GM08714 (cell line): Measurements from ENCODE around the gene PARM1.
"Not testable (repeated sequence)": the region's sequence is repeated elsewhere in the genome, so short reads cannot be mapped to it uniquely, and the experiment has no call there.

Source experiments
- H3K4me3 ChIP-seq: fragments of 200-500 bp; sonication (Bioruptor generic); 2 replicates; pipeline ENCODE4 v1.5.1; 2014; ENCODE audit warnings: mild to moderate bottlenecking, low read length, inconsistent platforms
- ZNF274 ChIP-seq: IDR thresholded peaks from 2 replicates; pipeline ENCODE4 v1.6.1; 2012; ENCODE audit warnings: mild to moderate bottlenecking, low read depth, low read length

Gene PARM1

GRCh38 chr4:74990276-74990875 lies 57.5 kb downstream of the PARM1 start:
- no peak overlapping the region for H3K4me3 ChIP-seq
- no peak for TF ChIP-seq ZNF274

GRCh38 chr4:74994436-74994835 lies 61.5 kb downstream of the PARM1 start:
- not testable (repeated sequence) for H3K4me3 ChIP-seq

- no peak for TF ChIP-seq ZNF274
Observed at GRCh38 chr4:74996996-74997395, 64.1 kb downstream of the PARM1 start.

GRCh38 chr4:74997948-74998729 lies 65.2 kb downstream of the PARM1 start:
- no peak for TF ChIP-seq ZNF274

More at GRCh38 chr4:74996996-74997395, 64.1 kb downstream of the PARM1 start:
- no peak overlapping the region for H3K4me3 ChIP-seq

GRCh38 chr4:74999714-75000309 lies 66.9 kb downstream of the PARM1 start:
- no peak for TF ChIP-seq ZNF274
- no peak overlapping the region for H3K4me3 ChIP-seq

More at GRCh38 chr4:74997948-74998729, 65.2 kb downstream of the PARM1 start:
- no peak overlapping the region for H3K4me3 ChIP-seq

GRCh38 chr4:75001871-75002270 lies 69.0 kb downstream of the PARM1 start:
- no peak for TF ChIP-seq ZNF274
- no peak overlapping the region for H3K4me3 ChIP-seq

DNA sequence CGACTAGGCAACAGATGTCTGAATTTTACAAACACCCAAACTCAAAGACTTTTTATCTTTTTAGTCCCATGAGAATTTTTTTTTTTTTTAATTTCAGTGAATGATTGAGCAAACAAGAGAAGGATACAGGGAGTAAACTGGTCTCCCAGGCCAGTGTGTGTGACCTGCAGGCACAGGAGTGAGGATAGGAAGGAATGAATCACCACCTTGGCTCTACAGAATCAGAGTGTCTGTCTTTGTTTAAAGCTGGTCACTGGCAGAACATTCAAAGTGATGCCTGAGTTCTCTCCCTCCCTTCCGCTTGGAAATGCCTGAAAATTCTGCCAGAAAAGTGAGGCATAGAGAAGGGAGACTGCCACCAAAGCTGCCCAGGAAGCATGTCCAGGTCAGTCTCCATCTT lies 69.5 kb downstream of the PARM1 start:
- H3K4me3 ChIP-seq = no peak overlapping the region
- no peak for TF ChIP-seq ZNF274

- TF ChIP-seq ZNF274 = no peak
- H3K4me3 ChIP-seq = no peak overlapping the region
Observed at GRCh38 chr4:75003979-75004378, 71.1 kb downstream of the PARM1 start.

- H3K4me3 ChIP-seq = no peak overlapping the region
- no peak for TF ChIP-seq ZNF274
Observed at GRCh38 chr4:75004755-75005668, 72.1 kb downstream of the PARM1 start.

GRCh38 chr4:75005727-75006126 lies 72.8 kb downstream of the PARM1 start:
- no peak overlapping the region for H3K4me3 ChIP-seq
- no peak for TF ChIP-seq ZNF274

GRCh38 chr4:75007891-75008290 lies 75.0 kb downstream of the PARM1 start:
- TF ChIP-seq ZNF274 = no peak
- H3K4me3 ChIP-seq = no peak overlapping the region

- TF ChIP-seq ZNF274 = no peak
- no peak overlapping the region for H3K4me3 ChIP-seq
Observed at GRCh38 chr4:75009138-75009537, 76.2 kb downstream of the PARM1 start.

DNA sequence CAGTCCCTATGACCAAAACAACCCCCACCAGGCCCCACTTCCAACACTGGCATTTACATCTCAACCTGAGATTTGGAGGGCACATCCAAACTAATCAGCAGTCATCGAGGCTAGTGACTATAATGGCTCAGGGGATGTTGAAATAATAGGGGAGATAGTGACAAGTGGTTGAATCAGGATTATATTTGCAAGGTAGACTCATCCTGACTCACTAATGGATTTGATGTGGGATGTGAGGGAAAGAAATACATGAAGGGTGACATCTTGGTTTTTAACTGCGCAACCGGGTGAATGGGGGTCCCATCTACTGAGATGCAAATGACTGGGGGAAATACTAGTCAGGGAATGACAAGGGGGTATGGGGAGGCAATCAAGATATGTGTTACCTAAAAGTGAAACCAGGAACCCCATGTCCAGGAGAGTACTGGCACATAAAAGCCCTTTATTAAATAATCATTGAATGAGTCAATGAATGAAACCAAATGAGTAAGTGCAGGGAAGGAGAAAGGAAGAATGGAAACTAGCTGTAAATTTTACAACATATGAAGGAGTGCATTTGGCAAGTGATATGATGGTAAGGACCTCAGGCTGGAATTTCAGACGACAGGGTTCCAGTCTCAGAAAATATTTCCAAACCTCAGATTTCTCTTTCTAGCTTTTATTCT lies 78.3 kb downstream of the PARM1 start:
- no peak for TF ChIP-seq ZNF274

DNA sequence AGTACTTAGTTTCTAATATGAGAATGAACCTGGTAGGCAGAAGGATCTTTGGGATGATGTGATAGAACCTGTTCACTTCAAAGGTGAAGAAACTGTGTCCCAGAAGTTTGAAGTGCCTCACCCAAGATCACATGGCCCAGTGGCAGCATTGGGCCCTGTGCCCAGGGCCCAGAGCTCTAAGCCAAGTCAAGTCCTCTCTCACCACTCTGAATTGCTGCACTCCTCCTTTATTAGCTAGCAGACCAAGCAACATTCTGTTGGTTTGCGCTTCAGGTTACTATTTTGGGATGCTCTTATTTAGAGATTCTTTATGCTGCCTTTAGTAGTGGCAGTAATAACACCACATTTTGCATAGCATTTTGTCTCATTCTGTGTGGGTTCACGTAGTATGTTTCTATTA lies 82.7 kb downstream of the PARM1 start:
- TF ChIP-seq ZNF274 = no peak
- H3K4me3 ChIP-seq = no peak overlapping the region

More for the DNA sequence above, 78.3 kb downstream of the PARM1 start:
- no peak overlapping the region for H3K4me3 ChIP-seq

DNA sequence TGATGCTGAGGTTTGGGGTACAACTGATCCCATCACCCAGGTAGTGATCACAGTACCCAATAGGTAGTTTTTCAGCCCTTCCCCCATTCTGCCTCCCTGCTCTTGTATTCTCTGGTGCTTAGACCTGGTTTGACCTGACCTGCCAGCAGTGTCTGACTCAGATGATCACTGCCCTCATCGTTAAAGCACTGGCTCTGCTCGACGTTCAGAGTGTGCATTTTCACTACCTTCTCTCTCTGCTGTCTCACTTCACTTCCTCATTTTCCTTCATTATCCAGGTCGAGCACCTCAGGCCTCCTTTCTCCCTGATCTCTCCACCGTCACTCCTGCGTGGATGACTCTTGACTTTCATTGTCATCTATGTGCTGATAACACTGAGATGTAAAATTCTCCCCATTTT lies 83.6 kb downstream of the PARM1 start:
- H3K4me3 ChIP-seq = no peak overlapping the region
- TF ChIP-seq ZNF274 = no peak
